ENCODE measurements around the gene ORAI3.
A peak's percentile ranks its signal among the peaks of the same experiment; 100 is the strongest.

ORAI3 gene

GRCh38 chr16:30996324-30996984, 47.6 kb downstream of the ORAI3 start:
- TF ChIP-seq REST (IDR thresholded peaks at IDR 0.05; ENCODE audit: insufficient read depth in 1 of 2, low read depth in 2 of 2, low read length in 2 of 2): no peak
- no peak for TF ChIP-seq FOXP2 (optimal IDR thresholded peaks at IDR 0.05; ENCODE audit: borderline replicate concordance, extremely low read depth, extremely low read length, insufficient read depth)
- no peak for TF ChIP-seq SIN3A (IDR thresholded peaks at IDR 0.05; ENCODE audit: borderline replicate concordance, insufficient read depth, low read length)
- TF ChIP-seq TAF1 (IDR thresholded peaks at IDR 0.05; ENCODE audit: borderline replicate concordance, insufficient read depth, low read length): no peak
- TF ChIP-seq POLR2AphosphoS5 (IDR thresholded peaks at IDR 0.05; ENCODE audit: low read depth, low read length): no peak

- TF ChIP-seq POLR2AphosphoS5 (IDR thresholded peaks at IDR 0.05; ENCODE audit: low read depth, low read length): 0 out of 2 replicates have a peak, but pooled peaks have one; percentile 28
- TF ChIP-seq SIN3A (IDR thresholded peaks at IDR 0.05; ENCODE audit: borderline replicate concordance, insufficient read depth, low read length): no peak
Measured at GRCh38 chr16:30996985-30997724, 48.3 kb downstream of the ORAI3 start.

GRCh38 chr16:30997725-30998711, 49.1 kb downstream of the ORAI3 start:
- TF ChIP-seq POLR2AphosphoS5 (IDR thresholded peaks at IDR 0.05; ENCODE audit: low read depth, low read length) (no peak), SIN3A (IDR thresholded peaks at IDR 0.05; ENCODE audit: borderline replicate concordance, insufficient read depth, low read length) (no peak), REST (IDR thresholded peaks at IDR 0.05; ENCODE audit: insufficient read depth in 1 of 2, low read depth in 2 of 2, low read length in 2 of 2) (no peak), TAF1 (IDR thresholded peaks at IDR 0.05; ENCODE audit: borderline replicate concordance, insufficient read depth, low read length) (no peak), FOXP2 (optimal IDR thresholded peaks at IDR 0.05; ENCODE audit: borderline replicate concordance, extremely low read depth, extremely low read length, insufficient read depth) (no peak)

GRCh38 chr16:30998852-30999761, 50.2 kb downstream of the ORAI3 start:
- TF ChIP-seq REST (IDR thresholded peaks at IDR 0.05; ENCODE audit: insufficient read depth in 1 of 2, low read depth in 2 of 2, low read length in 2 of 2) (no peak), FOXP2 (optimal IDR thresholded peaks at IDR 0.05; ENCODE audit: borderline replicate concordance, extremely low read depth, extremely low read length, insufficient read depth) (no peak), SIN3A (IDR thresholded peaks at IDR 0.05; ENCODE audit: borderline replicate concordance, insufficient read depth, low read length) (no peak), POLR2AphosphoS5 (IDR thresholded peaks at IDR 0.05; ENCODE audit: low read depth, low read length) (no peak), TAF1 (IDR thresholded peaks at IDR 0.05; ENCODE audit: borderline replicate concordance, insufficient read depth, low read length) (no peak)

Measured in PFSK-1 (cell line).